ENCODE data around the gene MYO15A. TPM values are rescaled to one million over a fixed set of nuclear protein-coding genes. Genes with fewer than 3 reads are reported as not detected.

The MYO15A gene
- polyA plus RNA-seq, 3 donors: 0.31 to 4.4 (median 0.56) TPM

- Mint-ChIP-seq H3K4me1 (peaks cover 49% of the 10 kb centered on the region), H3K9me3 (no peaks in the 10 kb centered on the region)
- peaks cover 50 to 56% of the 10 kb centered on the region in 2 donors for H3K4me1 ChIP-seq (ENCODE audit: control insufficient read depth in 1 of 2, insufficient read depth in 2 of 2, low read length in 2 of 2)
These were observed 75.0 kb downstream of the MYO15A start, which contains the start of gene ALKBH5 for GRCh38 chr17:18183334-18184142. TSS of gene ALKBH5 (plus strand) at chr17:18183828. CDS start at chr17:18184244, 416 bp downstream.

More at GRCh38 chr17:18183334-18184142, 75.0 kb downstream of the MYO15A start, which contains the start of gene ALKBH5:
- H3K36me3 ChIP-seq (replicated peaks in 1 of 2; ENCODE audit: control insufficient read depth in 1 of 2, insufficient read depth in 2 of 2, low read length in 2 of 2): peaks cover 10 to 25% of the 10 kb centered on the region in 2 donors
- H3K27me3 ChIP-seq (ENCODE audit: control insufficient read depth in 2 of 2, insufficient read depth in 2 of 2, low read length in 2 of 2): no peaks in the 10 kb centered on the region
- Mint-ChIP-seq H3K27me3 (ENCODE audit: low read depth in 3 of 3) (peaks cover 0 to 2% (median 0%) of the 10 kb centered on the region in 3 donors), H3K36me3 (peaks cover 22 to 25% of the 10 kb centered on the region in 2 donors), H3K4me3 (peak within 1 kb of the TSS; percentile 88 to 94), H3K27ac (peak within 1 kb of the TSS; percentile 97 to 100 (median 99))
- peak; percentile 31 for TF ChIP-seq CTCF (IDR thresholded peaks at IDR 0.05)
- no peaks in the 10 kb centered on the region for H3K9me3 ChIP-seq (replicated peaks in 1 of 2; ENCODE audit: control insufficient read depth in 1 of 2, insufficient read depth in 1 of 2, low read length in 2 of 2)
- peak within 1 kb of the TSS; percentile 96 for H3K9ac ChIP-seq (ENCODE audit: insufficient read depth, low read length, poor library complexity, severe bottlenecking)
- H2AFZ ChIP-seq (ENCODE audit: insufficient read depth, low read depth, low read length, poor library complexity, severe bottlenecking): peak within 1 kb of the TSS; percentile 85
- peaks cover 43% of the 10 kb centered on the region for H4K20me1 ChIP-seq (ENCODE audit: insufficient read depth, low read length)
- intact Hi-C loops (cut with micrococcal nuclease): loop anchor here in 1 of 2 donors (5.0 kb wide), 1 partner anchor 146 kb away; the partner anchor contains the start of genes ATPAF2 and GID4
- DNase-seq: peak; percentile 99 to 100 (median 99)
- H3K4me3 ChIP-seq (replicated peaks in 1 of 3; ENCODE audit: low read depth in 2 of 3, low read length in 3 of 3): peak within 1 kb of the TSS; percentile 80 to 86 (median 83)
- under 1% methylated on average over 98 of the region's 98 CpGs for WGBS (ENCODE audit: insufficient coverage)
- H3K4me2 ChIP-seq (replicated peaks; ENCODE audit: extremely low read depth, low read length, poor library complexity, severe bottlenecking): peak within 1 kb of the TSS; percentile 95
- H3K79me2 ChIP-seq (ENCODE audit: insufficient read depth, low read length): peaks cover 48% of the 10 kb centered on the region
- H3K27ac ChIP-seq (ENCODE audit: low read depth in 1 of 2, low read length in 2 of 2): peak within 1 kb of the TSS; percentile 95 to 96

Measured in CD14-positive monocyte (primary cell).